GM19468 (cell line): Measurements from ENCODE around the gene PEX11B.

Experiments
- ATAC-seq: cut with Tn5 transposase; IDR thresholded peaks from one replicate; pipeline ENCODE4 v1.9.1; 2021; ENCODE audit warnings: mild to moderate bottlenecking, moderate library complexity, moderate number of reproducible peaks; ENCODE audit not compliant: unreplicated experiment; ENCODE audit errors: extremely low read depth

PEX11B gene

GRCh38 chr1:145878724-145879123 lies 39.8 kb downstream of the PEX11B start:
- ATAC-seq: no peak

GRCh38 chr1:145877923-145878486 lies 40.5 kb downstream of the PEX11B start:
- ATAC-seq: no peak

- no peak for ATAC-seq
Observed at GRCh38 chr1:145874646-145875045, 43.9 kb downstream of the PEX11B start.

- no peak for ATAC-seq
Observed at GRCh38 chr1:145871994-145872924, 46.3 kb downstream of the PEX11B start.

GRCh38 chr1:145868232-145868631 lies 50.3 kb downstream of the PEX11B start:
- ATAC-seq: no peak

GRCh38 chr1:145863282-145864018 lies 55.1 kb downstream of the PEX11B start:
- no peak for ATAC-seq
